ENCODE measurements around the gene ALKBH5.

DNA sequence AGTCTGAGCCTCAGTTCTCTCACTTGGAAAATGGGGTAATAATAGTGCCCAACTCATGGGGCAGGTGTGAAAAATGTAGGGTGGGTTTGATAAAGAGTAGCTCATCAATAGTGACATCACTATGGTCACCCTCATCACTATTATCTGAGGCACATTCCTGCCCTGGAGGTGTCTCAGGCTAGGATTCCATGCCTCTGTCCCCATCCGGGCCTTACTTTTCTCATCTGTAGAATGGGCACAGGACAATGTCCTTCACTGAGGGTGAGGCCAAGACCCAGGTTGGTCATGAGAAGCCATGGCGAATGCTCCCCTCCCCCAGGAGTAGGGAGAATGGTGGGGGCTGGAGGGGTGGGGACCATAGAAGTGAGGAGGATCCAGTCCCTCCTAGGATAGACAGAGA, 44.5 kb upstream of the ALKBH5 start:
- TF ChIP-seq TARDBP (IDR thresholded peaks at IDR 0.05) (no peak), POLR2A (conservative IDR thresholded peaks at IDR 0.05) (no peak), TEAD1 (CRISPR knock-in tag; IDR thresholded peaks at IDR 0.05) (no peak), CXXC5 (CRISPR knock-in tag; IDR thresholded peaks at IDR 0.05) (no peak)
- TF ChIP-seq, protein P1, sequence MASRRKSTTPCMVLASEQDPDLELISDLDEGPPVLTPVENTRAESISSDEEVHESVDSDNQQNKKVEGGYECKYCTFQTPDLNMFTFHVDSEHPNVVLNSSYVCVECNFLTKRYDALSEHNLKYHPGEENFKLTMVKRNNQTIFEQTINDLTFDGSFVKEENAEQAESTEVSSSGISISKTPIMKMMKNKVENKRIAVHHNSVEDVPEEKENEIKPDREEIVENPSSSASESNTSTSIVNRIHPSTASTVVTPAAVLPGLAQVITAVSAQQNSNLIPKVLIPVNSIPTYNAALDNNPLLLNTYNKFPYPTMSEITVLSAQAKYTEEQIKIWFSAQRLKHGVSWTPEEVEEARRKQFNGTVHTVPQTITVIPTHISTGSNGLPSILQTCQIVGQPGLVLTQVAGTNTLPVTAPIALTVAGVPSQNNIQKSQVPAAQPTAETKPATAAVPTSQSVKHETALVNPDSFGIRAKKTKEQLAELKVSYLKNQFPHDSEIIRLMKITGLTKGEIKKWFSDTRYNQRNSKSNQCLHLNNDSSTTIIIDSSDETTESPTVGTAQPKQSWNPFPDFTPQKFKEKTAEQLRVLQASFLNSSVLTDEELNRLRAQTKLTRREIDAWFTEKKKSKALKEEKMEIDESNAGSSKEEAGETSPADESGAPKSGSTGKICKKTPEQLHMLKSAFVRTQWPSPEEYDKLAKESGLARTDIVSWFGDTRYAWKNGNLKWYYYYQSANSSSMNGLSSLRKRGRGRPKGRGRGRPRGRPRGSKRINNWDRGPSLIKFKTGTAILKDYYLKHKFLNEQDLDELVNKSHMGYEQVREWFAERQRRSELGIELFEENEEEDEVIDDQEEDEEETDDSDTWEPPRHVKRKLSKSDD (conservative IDR thresholded peaks at IDR 0.05; ENCODE audit: low read length): no peak
- TF ChIP-seq, protein P2, sequence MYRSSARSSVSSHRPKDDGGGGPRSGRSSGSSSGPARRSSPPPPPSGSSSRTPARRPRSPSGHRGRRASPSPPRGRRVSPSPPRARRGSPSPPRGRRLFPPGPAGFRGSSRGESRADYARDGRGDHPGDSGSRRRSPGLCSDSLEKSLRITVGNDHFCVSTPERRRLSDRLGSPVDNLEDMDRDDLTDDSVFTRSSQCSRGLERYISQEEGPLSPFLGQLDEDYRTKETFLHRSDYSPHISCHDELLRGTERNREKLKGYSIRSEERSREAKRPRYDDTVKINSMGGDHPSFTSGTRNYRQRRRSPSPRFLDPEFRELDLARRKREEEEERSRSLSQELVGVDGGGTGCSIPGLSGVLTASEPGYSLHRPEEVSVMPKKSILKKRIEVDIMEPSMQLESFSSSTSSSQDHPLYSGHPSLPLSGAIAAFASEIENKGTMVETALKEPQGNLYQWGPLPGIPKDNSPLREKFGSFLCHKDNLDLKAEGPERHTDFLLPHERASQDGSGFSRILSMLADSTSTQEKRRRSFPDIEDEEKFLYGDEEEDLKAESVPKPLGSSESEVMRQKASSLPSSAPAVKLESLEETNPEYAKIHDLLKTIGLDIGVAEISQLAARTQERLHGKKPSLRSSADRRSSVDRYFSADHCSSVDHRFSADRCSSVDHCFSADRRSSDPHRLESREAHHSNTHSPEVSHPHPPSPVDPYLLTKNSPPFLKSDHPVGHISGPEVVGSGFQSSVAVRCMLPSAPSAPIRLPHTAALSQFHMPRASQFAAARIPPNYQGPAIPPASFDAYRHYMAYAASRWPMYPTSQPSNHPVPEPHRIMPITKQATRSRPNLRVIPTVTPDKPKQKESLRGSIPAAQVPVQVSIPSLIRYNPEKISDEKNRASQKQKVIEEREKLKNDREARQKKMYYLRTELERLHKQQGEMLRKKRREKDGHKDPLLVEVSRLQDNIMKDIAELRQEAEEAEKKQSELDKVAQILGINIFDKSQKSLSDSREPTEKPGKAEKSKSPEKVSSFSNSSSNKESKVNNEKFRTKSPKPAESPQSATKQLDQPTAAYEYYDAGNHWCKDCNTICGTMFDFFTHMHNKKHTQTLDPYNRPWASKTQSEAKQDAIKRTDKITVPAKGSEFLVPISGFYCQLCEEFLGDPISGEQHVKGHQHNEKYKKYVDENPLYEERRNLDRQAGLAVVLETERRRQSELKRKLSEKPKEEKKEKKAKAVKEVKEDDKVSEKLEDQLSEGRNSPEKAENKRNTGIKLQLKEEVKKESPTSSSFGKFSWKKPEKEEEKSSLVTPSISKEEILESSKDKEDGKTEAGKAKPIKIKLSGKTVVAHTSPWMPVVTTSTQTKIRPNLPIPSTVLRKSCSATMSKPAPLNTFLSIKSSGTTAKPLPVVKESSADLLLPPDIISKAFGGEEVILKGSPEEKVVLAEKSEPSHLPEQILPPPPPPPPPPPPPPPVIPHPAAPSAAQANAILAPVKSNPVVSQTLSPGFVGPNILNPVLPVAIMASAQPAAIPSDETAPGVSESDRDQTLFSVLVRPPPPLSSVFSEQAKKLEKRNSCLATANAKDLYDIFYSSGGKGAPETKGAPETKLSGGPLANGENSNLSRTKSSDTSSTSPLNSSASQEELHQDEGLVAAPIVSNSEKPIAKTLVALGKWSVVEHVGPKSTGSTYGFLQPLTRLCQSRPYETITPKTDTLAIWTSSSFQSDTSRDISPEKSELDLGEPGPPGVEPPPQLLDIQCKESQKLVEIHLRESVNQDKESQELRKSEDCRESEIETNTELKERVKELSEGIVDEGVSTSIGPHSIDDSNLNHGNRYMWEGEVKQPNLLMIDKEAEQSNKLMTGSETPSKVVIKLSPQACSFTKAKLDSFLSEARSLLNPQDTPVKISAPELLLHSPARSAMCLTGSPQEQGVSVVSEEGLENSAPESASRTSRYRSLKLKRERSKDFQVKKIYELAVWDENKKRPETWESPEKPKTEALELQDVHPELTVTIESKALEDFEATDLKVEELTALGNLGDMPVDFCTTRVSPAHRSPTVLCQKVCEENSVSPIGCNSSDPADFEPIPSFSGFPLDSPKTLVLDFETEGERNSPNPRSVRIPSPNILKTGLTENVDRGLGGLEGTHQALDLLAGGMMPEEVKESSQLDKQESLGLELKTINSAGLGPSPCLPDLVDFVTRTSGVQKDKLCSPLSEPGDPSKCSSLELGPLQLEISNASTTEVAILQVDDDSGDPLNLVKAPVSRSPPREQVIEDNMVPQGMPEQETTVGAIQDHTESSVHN (IDR thresholded peaks at IDR 0.05; ENCODE audit: borderline replicate concordance in 1 of 2, low read depth in 1 of 2): no peak
